HG03045 (cell line): ENCODE results near the gene TGFBRAP1.
"Not testable (repeated sequence)": the region's sequence is repeated elsewhere in the genome, so short reads cannot be mapped to it uniquely, and the experiment has no call there.

Experiments
- ATAC-seq: cut with Tn5 transposase; IDR thresholded peaks from one replicate; pipeline ENCODE4 v1.9.1; 2021; ENCODE audit warnings: mild to moderate bottlenecking, moderate library complexity; ENCODE audit not compliant: unreplicated experiment

TGFBRAP1 gene

DNA sequence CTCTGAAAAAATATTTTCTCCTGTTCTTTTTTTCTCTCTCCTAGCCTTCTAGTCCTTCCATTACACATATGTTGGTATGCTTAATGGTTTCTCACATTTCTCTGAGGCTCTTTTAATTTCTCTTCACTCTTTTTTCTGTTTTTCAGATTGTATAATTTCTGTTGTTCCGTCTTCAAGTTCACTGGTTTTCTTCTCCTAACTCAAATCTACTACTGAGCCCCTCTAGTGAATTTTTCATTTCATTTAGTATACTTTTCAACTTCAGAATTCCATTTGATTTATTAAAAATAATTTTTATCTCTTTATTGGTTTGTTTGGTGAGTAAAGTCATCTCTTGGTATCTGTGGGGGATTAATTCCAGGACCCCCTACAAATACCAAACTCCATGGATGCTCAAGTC is 27.6 kb upstream of the TGFBRAP1 start:
- no peak for ATAC-seq

DNA sequence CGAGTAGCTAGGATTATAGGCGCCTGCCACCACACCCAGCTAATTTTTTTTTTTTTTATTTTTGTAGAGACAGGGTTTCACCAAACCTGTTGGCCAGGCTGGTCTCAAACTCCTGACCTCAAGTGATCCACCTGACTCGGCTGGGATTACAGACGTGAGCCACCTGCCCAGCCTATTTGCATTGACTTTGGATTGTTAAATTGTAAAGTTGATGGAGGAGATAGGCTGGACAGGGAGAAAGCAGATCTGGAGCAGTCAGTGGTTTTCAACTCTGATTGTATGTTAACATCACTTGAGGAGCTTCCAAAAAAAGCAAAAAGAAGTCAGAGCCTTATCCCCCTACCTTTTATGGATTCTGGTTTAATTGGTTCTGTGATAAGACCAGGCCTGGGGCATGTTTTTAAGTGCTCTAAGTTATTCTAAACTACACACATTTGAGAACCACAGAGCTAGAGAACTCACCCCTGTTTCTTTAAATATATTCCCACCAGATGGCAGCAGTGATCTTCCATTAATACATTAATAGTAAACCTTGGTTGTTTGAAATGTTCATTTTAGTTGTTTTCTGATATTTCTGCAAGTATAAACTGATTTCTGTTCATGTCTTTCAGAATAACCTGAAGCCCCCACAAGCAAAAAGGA is 15.3 kb upstream of the TGFBRAP1 start:
- no peak for ATAC-seq

DNA sequence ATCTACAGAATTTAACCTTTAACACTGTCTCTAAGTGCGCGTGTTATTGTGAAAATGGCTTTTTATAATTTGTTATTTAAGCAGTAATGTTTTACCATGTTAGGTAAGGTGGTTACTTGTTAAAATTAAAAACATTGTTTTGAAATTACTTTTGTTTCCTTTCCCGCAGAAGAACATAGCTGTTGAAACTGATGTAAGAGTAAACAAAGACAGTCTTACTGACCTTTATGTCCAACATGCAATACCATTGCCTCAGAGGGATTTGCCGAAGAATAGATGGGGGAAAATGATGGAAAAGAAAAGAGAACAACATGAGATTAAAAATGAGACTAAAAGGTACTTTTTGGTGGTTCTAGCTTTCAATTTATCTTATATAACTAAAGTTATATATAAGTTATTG is 9.9 kb upstream of the TGFBRAP1 start:
- ATAC-seq: no peak

DNA sequence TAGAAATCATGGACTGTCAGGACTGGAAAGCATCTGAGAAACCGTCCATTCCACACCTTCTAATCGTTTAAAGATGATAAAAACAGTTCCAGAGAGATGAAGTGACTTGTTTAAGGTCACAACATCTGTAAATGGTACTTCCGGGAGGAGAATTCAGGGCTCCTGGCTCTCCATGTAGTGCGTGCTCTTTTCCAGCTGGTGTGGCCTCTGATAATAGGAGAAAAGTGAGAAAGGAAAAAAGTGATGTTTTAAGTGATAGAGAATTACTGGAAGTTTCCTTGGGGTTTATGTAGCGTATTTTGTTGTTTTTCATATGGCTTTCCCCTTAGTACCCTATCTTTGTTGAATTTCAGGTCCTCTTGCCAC is 8.5 kb upstream of the TGFBRAP1 start:
- ATAC-seq: peak; percentile 8

DNA sequence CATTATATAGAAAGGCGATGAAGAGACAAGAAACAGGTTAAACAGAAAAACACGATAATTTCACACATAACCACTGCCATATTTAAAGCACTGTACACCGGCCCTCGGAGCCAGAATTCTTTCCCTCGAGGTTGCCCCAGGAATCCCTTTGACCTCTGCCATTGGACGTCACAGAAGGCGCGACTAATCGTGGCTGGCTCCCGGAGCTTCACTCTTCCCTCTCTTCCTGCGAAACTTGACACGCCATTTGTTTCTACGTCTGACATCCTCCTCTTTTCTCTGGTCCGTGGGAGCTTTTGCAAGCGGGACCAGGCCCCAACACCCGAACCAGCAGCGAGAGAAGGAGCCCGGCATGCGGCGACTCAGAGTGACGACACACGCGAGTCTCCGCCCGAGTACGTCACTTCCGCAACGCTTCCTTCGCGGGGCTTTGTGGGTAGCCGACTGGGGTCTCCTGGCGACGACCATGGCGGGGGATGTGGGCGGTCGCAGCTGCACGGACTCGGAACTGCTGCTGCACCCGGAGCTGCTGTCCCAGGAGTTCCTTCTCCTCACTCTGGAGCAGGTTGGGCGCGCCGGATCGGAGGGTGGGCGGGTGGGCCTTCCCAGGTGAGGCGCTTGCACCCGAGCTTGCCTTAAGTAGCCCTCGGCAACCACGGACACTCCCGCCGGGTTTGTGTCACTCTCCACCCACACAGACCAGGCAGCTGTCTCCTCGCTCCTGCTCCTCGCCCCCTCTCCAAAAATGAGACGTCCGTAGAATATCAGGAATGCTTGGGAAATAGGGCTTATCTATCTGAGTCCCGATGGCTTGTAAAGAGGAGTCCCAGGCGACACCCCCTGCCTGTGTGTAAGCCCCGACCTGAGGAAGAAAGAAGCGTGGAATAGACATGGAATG is 7.8 kb upstream of the TGFBRAP1 start, which contains the start of gene C2orf49:
TSS of gene C2orf49 (plus strand) at position 419 of the 898 bp plus-strand sequence. CDS start at position 467, 48 bp downstream.
- ATAC-seq: peak; percentile 95

DNA sequence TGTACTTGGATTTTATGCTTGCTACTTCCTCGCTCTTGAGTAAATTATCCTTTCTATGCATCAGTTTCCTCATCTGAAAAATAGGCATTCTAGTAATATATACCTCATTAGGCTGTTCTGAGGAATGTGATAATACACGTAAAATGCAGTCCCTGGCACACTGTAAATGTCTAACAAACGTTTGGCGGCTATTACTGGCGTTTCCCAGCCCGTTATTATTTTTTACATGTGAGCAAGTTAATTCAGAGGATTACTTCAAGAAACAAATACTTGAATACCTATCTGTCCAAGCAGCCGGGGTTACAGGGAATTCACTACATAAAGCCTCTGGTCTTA is 7.2 kb upstream of the TGFBRAP1 start:
- no peak for ATAC-seq

DNA sequence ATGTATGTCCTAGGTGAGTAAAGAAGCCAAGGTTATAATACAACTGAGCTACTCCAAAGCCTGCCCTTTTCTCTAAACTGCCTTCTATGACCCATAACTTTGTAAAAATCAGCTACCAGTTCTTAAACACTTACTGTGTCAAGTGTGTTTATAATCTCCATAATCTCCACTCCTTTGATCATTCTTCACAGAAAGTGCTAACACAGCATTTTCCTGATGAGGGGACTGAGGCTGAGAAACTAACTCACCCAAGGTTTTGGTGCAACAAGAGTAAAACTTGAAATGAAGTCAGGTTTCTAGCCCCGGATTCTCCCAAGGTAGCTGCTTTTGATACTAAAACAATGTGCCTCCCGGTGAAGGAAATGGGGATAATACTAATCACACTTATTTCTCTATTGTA is 5.9 kb upstream of the TGFBRAP1 start:
- ATAC-seq: no peak

DNA sequence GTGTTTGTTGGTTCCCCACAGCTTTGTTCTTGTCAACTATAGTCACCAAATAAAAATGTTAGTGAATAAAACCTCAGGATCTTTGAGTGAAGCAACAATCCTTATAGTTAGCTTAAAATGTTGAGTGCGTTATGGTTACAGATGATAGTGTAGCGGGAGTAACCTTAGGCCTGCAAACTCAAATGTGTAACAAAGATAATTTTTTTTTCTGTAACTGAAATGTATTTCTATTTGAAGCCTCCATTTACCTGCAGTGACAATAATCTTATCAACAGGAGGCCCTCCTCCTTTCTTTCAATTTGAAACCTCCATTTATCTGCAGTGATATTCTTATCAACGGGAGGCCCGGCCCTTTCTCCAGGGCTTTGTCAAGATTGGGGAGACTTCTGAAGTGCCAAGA is 4.7 kb upstream of the TGFBRAP1 start:
- ATAC-seq: no peak

DNA sequence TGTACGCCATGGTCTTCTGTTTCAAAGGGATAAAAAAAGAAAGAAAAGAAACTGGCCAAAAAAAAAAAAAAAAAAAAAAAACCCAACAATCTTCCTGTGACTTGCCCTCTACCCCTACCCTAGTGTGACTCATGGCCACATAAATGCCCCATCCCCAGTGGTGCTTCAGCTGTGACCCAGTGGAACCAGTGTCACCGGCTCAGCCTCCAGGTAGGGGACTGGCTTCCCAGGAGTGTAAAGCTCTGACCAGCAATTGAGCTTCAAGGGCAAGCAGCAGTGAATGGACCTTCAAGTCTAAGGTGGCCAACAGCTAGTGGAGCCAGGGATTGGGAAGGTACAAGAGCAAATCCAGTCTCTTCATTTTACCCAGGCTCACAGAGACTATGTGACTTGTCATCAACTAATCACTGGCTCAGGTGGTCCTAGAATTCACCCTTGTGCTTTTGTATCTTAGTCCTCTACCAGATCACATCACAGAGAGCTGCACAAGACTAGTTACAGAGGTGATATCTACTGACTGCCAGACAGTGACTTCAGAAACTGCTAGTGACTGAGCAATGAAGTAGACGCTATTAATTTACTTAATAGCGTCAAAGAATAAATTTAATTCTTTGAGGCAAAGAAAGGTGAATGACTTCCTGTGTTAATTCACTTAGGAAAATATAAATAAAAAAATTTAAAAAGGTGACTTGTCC is 1.3 kb upstream of the TGFBRAP1 start:
- no peak for ATAC-seq

DNA sequence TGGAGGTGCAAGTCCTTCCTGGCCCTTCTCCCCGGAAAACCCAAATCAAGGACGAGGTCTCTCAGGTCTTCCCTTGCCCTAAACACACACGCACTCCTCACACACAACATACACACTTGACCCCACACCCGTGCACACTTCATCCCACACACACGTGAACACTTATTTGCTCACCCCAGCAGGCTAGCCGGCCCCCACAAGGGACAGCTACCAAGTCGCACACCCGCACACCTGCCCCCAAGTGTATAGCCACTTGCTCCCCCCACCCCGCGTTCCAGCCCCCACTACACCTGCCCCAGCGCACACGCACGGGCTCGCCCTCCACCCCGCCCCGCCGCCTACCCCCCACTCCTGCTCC is 359 bp downstream of the TGFBRAP1 start:
- ATAC-seq: peak; percentile 6

DNA sequence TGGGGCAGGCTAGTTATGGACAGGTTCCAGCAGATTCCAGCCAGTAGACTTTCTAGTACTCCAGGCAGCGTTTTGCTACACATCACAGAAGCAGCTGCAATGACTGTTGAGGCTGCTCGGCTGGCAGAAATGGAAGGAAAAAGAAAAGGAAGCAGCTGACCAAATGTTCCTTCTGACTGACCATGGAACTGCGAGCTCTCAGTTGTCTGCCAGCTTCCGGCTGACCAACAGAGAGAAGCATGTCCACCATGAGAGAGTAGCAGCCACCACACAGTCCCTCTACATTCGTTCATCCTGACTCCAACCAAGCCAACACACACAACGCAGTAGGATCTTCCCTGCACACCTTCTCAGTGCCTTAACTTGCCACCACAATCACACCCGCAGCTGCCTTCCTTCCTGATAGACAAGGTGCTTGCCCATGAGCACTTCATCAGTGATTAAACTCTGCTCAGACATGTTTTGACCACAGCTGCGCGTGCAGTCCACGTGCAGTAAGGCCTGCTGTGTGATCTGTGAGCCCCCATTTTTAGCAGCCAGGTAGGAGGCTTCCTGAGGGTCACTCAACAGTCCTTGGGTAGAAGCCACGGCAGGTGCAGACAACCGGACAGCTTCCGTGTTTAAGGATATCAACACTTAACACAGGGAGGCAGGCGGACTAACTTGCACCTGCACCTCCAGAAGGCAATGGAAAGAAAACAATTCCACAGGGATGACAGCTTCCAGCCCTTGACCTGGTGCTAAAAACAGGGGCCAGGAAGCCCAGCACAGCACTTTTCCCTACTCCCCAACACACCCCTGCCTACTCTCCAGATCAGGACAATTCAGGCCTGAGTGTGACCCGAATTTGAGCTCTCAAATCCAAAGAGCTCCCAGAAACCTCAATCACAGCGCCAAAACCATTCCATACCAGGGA is 996 bp downstream of the TGFBRAP1 start:
- ATAC-seq: no peak

DNA sequence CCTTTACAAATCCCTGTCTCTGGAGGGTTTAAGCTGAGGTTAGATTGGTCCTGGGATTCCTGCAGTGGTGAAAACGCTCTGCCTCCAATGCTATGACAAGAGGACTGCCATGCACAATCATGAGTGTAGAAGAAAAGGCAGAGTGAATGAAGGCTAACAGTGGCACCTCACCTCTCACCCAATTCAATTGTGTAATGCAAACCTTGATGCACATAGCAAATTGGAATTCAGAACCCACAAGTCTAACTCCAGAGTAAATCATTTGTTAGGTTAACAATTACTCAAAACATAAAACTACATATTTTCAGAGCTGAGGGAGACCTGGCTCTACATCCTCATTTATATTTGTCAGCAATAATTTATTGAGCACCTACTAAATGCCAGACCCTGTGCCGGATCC is 1.8 kb downstream of the TGFBRAP1 start:
- ATAC-seq: no peak

DNA sequence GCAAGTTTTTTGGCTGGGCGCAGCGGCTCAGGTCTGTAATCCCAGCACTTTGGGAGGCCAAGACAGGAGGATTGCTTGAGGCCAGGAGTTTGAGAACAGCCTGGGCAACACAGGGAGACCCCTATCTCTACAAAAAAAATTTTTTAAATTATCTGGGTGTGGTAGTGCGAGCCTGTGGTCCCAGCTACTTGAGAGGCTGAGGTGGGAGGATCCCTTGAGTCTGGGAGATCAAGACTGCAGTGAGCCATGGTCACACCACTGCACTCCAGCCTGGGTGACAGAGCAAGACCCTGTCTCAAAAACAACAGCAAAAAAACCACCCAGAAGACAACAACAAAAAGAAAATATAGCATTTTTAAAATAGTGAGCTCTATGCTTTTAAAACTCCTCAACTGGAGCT is 2.3 kb downstream of the TGFBRAP1 start:
- ATAC-seq: not testable (repeated sequence)

DNA sequence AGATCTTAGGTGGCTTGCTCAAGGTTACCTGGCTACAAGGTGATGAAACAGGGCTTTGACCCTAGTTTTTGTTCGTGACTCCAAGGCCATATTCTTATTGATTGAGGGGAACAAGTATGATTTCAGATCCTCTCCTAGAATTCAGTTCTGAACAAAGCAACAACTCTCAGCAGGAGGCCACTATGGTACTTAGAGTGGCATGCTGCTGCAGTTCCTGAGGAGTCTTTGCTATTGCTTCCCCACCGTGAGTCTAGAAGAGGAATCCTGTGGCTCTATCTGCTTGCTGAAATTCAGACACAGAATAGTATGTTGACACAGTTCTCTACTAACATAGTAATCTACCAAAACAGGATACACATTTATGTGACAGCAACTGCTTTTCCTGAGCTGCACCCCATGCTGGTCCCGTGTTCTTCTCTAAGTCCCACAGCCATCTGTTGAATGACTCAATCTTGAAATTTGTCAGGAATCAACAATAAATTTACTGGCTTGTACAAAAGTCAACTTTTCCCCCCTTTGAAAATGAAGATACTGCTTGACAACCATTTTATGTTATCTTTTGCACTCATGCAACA is 4.1 kb downstream of the TGFBRAP1 start:
- ATAC-seq: no peak

DNA sequence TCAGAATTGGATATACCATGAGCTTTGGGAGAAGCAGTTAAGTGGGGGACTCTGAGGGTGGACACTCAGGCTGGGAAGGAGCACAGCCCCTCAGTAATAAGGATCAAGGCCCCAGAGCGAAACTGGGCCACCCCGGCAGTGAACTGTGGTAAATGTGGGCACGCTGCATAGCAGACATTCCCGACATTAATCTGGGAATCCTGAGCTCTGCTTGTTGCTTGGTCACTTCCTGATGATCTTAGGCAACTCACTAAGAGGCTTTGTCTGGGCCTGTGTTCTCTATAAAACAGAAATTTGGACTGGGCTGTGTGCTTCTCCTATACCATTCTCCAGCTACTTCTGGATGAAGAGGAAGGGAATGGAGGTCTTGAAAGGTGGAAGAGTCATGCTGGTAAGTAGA is 4.8 kb downstream of the TGFBRAP1 start:
- no peak for ATAC-seq

DNA sequence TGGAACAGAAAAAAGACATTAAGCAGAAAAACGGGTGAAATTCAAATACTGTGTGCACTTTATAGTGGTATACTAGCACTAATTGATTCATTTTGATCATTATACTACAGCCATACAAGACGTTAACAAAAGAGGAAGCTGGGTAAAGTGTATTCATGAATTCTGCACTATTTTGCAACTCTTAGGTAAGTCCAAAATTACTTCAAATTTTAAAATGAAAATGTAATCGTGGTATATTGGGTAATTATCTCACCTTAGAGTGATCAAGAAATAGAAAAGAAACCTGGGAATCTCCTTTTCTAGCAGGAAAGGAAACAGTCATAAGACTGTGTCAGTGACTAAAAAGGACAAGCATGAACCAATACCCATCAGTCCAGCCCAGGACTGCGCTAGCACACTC is 5.4 kb downstream of the TGFBRAP1 start:
- ATAC-seq: no peak

DNA sequence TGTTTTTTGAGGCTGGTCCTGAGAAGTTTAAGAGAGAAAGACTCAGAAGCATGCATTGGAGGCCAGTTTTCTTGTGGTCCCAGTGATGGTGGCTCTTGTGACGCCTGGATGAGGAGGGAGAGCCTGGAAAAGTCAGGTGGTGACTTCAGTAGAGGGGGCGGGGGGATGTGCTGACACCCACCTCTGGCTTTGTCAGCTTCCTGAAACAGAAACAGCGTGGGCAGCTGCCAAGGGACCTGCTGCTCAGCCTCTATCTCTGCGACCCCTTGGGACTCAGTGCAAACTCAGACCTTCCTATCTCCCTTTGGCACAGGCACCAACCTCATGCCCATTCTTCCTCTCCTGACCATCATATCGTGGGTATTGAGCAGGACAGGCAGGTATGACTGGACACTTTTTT is 6.4 kb downstream of the TGFBRAP1 start:
- ATAC-seq: no peak

DNA sequence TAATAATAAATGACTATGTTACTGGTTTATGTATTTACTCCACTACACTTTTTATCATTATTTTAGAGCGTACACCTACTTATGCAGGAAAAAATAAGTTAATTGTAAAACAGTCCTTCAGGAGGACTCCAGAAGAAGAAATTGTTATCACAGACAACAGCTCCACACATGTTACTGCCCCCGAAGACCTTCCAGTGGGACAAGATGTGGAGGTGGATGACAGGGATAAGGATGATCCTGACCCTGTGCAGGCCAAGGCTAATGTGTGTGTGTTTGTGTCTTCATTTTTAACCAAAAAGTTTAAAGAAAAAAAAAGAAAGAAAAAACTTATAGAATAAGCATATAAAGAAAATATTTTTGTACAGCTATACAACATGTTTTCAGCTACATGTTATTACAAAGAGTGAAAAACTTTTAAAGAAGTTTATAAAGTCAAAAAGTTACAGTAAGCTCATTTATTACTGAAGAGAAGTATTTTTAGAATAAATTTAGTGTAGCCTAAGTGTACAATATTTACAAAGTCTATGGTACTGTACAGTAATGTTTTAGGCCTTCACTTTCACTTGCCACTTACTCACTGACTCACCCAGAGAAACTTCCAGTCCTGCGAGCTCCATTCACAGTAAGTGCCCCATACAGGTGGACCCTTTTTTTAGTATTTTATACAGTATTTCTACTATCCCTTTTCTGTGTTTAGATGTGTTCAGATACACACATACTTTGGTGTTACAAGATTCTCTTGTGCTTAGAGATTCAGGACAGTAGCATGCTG is 7.5 kb downstream of the TGFBRAP1 start:
- peak; percentile 44 for ATAC-seq

DNA sequence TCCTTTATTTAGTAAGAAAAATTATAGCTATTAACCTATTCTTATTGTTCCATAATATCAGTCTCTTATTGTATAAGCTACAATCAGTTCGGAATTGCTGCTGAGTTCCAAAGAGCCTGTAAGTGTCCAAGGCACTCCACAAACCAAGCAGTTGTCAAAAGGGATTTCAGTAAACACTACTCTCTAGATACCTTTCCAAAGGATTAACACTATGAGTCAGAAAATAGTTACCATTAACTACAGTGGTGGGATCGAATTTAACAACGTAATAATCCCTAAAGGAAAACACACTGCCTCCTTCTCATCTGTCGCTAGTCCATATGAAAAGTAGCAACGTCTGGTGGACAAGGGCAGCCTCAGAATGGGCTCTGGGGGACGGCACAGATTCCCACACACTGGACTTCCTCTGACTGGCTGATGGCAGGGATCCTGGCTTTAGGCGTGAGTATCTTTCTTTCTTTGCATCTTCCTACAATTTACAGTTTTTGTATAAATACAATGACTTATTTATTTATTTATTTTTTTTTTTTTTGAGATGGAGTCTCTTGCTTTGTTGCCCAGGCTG is 8.8 kb downstream of the TGFBRAP1 start:
- ATAC-seq: no peak

DNA sequence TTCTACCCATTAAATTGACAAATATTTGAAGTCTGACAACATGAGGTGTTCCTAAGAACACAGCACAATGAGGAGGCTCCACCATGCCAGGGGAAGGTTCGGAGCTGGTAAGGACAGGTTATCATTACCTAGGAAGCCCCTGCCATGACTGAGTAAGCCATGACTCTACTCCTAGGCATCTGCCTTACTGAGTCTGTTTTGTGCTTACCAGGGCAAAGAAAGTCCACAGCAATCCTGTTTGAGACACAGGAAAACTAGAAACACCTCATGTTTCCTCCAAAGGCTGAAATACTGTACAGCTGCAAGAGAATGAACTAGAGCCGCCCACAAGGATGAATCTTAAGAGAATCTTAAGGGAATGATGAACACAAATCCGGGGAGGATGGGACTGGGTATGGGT is 11.6 kb downstream of the TGFBRAP1 start:
- no peak for ATAC-seq
